Activated gamma-delta T cell treated with Interleukin-2 at 50 U/mL for 16 hours (primary cell): Measurements from ENCODE around the gene HOXC5.

Experiments
- DNase-seq: peaks from one replicate; pipeline ENCODE4 v3.0.0-alpha.2; 2020

HOXC5 gene

DNA sequence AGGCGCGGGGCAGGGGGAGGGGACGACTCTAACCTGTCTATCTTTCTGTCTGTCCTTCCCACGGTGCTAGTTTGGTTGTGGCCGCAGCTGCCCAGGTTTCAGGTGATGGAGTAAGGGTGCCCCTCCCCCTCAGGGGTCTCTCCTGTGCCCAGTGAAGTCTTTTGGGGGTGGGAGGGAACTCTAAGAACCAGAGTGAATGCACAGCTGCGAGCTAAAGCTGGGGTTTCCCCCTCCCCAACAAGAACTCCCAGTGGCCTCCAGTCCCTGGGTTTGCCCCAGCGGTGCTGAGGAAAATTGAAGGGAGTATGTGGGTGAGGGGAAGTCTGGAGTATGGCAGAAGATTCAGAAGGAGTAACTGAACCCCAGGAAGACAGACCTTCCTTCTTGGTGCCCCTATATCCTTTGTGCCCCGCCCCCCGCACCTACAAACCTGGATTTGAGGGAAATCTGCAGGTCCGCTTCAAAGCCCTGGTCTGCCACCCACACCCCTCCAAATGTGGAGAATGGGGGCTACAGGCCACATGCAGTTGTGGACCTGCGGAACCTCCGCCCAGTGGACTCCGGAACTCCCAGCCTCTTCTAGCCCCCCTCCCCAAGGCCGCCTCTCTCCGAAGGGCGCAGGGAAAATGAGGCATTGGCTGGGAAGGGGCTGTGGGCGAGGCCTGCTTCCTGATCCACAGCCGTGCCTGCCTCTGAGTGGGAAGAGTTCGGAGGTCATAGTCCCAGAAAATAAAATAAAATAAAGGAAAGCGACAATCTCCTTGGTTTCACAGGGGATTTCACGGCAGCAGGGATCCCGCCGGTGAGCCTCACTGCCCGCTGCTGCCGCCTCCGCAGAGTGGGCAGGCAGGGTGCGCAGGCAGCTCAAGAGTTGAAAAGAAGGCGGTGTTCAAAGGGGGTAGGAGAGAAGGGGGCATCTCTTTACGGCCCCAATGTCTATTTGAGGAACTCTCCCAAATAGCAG, 36.3 kb upstream of the HOXC5 start:
- DNase-seq, result no peak

DNA sequence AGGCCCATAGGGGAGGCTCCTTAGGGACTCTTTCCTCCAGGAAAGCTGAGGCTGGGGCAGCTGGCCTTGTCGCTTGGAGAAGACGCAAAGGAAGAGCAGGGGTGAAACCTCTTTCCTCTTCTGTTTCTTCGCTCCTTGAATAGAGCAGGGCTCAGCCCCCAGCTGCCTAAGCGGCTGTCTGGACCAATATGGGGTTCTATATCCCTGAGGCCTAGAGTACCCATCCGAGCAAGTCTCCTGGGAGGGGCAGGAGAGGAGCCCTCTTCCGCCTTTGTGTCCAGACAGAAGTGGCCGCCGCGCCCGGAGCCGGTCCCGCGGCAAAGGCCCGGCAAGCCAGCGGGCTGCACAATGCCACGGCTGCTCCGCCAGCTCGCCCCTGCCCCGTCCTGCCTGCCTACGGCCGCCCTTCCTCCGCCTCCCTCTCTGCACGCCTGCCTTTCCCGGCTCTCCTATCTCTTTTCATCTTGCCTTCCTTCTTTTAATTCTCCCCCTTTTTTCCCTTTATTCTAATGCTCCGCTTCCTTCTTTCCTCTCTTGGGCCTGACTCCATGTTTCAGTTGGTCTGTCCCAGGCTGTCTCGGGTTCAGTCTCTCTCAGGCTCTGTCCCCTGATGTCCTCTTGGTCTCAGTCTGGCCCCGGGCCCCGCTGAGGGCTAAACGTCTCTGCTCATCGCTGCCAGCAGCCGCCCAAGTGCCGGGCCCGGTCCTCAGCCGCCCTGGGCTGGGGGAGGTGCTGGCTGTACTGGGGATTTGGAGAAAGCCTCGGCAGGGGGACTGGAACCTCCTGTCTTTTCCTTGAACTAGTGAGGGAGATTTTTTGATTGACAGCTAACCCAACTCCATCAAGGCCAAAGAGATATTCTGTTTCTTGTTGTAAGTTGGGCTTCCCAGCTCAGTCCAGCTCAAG, 35.4 kb upstream of the HOXC5 start:
- no peak for DNase-seq

DNA sequence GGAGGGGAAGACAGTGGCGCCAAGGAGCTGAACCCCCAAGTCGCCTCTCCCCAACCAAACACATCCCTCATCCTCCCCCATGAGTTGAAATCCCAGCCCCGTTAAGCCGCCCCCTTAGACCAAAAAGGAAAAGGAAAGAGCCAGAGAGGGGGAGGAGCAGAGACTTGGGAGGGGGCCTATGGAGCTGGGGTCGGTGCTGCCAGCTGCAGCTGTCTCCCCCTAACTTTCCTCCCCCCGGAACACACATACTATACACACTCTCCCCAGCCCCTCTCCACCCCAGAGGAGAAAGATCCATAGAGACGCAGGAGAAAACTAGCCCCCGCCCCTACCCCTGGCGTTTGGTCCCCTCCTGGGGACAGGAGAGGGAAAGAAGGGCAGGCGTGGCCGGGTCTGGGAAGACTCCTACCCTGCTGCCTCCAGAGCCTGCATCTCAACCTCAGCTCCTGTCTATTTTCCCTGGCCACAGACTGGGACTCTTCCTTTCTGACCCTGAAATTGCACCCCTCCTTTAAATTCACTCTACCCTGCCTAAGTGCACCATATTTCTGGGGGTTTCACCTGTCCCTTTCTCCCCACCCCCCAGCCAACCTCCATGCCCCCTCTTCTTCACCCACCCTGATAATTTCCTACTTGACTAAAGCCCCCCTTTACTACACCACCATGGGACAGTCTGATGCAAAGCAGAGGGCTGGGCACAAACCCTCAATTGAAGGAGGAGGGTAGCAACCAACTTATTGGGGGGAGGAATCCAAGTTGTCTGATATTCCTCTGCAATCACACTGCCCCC, 34.5 kb upstream of the HOXC5 start:
- no peak for DNase-seq

DNA sequence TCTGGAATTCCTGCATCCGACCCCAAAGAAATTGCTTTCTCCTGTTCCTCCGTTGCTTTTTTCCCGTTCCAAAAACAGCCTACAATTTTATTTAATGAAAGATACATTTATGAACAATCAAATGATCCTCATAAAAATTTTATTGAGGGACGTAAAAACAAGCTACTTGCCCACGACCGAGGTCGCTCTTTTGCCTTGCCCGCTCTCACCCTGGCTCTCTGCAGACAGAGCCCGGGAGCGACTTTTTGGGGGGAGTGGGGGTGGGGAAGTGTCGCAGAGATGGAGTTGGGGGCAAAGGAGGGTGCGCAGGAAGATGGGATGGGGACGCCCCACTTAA, 34.0 kb upstream of the HOXC5 start:
- DNase-seq, result no peak

DNA sequence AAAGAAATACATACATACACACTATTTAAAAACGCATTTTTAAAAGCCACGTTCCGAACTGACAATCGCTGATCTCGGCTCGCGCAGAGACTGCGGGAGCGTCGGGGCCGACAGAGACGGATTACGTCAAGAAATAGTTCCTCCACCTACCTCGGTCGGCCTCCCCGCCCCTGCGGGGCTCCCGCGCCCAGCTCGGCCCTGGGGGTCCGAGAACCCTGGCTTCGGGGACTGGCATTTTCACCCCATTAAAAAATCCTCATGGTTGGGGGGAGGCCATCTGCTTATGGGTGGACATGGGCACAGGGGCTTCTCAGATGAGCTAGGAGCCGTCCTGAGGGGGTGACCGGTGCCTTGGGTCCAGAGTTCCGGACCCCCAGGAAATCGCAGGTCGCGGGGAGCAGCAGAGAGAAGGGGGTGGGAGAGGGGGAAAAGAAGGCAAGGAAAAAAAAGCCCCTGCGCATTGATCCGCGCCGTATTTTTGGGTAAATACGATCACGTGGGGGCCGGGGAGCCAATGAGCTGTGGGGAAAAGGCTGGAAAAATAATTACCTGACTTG, 33.2 kb upstream of the HOXC5 start:
- DNase-seq, result no peak

DNA sequence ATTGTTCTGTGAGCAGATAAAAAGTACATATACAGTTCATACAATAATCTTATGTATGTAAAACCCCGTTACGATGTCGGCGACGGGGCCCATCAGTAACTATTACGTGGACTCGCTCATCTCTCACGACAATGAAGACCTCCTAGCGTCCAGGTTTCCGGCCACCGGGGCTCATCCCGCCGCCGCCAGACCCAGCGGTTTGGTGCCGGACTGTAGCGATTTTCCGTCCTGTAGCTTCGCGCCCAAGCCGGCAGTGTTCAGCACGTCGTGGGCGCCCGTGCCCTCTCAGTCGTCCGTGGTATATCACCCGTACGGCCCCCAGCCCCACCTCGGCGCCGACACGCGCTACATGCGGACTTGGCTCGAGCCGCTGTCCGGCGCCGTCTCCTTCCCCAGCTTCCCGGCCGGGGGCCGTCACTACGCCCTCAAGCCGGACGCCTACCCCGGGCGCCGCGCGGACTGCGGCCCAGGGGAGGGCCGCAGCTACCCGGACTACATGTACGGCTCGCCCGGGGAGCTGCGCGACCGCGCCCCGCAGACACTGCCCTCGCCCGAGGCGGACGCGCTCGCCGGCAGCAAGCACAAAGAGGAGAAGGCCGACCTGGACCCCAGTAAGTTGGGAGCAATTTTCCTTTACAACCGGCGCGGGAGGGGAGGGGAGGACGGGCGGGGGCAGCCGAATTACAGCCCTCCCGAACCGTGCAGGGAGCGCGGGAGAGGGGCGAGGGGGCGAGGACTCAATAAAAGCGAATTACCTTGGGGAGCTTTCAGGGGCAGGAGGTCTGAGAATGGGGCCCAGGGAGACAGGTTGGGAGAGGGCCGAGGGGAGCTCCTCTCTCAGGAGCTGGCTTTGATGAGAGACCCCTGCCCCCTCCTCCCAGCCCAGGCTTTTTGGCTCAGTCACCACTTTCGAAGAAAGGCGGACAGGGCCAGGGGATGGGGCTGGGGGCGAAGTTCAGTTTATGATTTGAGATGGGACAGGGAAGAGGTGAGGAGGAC, 32.4 kb upstream of the HOXC5 start, which contains the start of gene HOXC9:
TSS of gene HOXC9 (plus strand) at position 46 of the 999 bp plus-strand sequence. CDS start at position 74, 28 bp downstream.
- DNase-seq, result no peak

DNA sequence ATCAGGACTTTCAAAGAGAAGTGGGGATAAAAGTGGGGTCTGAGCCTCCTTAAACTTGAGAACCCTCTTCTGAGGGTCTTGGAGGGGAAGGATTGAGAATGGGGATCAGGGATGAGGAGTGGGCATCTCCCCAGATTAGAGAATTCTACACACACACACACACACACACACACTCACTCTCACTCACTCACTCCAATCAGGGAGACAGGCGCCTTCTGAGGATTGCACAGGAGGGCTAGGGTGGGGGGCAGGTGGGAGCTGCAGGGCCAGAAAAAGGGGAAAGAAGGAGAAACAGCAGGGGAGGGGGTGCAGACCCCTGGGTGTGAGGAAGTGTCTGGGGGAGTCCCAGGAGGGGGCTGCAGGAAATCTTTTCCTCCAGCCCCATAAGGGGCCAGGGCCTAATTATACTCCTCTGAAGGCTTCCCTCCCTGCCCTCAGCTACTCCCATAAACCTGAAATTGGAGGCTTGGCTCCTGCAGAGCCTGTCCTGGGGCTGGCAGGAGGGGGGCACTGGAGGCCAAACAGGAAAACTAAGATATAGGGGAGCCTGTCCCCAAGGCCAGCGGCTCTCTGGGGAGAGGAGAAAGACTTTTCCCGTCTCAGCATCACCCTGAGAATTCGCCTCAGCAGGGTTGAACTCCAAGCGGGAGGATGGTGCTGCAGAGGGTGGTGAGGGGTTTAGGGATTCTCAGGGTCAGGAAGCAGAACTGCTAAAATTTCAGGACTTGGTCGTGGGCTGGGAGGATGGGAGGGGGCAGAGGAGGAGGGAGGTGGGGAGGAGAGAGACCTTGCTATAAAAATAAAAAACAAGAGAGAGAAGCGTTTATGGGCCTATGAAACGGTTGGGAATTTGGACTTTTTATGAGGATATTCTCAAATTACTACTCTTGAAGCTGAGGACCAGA, 31.3 kb upstream of the HOXC5 start:
- no peak for DNase-seq

DNA sequence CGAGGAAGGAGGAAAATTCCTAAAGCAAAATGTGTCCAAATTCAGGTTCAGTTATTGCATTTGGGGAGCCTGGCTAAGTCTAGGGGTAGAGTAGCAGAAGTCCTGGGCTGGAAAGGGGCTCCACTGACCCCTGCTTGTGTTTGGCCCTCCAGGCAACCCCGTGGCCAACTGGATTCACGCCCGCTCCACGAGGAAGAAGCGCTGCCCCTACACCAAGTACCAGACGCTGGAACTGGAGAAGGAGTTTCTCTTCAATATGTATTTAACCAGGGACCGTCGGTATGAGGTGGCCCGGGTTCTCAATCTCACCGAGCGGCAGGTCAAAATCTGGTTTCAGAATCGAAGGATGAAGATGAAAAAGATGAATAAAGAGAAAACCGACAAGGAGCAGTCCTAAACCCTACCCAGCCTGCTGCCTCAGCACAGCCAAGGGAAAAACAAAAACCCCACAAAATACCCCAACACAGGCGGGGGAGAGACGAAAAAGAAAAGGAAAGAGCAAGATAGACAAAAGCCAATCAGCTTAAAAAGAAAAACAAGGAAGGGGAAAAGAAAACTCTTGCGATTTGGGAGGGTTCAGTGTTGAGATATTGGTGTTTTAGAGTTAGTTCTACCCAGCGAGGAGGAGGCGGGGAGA, 30.5 kb upstream of the HOXC5 start:
- DNase-seq, result no peak

DNA sequence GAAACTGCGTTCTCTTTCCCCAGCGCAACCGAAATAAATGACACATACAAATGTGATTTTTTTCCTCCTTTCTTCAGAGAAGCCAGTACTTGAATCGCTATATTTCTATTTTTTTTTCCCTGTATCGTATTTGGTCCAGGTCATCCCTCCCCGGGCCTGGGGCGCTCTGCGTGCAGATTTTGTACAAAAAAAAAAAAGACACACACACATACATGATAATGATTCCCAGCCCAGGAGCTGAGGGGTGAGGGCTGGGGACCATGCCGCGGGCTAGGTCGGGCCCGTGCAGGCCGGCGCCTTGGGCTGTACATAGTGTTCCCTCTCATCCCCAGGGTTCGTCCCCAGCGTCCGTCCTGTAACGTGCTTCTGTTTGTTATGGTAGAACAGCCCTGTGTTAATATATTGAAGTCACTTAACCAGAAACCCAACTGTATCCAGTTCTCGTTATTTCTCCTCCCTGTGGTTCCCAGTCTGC, 29.9 kb upstream of the HOXC5 start:
- DNase-seq, result no peak

DNA sequence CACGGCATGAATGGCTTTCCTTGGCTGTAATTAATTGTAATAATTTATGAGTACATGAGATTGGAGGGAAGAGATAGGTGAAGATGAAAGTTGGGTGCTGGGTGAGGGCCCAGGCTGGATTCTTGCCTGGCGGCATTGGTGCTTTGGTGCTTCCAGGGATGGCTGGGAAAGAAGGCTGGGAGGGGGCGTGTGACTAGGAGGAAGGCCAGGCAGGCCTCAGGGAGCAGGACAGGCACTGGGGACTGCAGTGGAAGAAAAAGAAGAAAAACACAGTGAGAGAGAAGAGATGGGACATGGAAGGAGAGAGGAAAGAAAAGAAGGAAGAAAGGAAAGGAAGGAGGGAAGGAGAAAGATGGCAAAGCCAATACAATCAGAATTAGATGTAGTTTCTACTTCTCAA, 29.2 kb upstream of the HOXC5 start:
- DNase-seq, result no peak

DNA sequence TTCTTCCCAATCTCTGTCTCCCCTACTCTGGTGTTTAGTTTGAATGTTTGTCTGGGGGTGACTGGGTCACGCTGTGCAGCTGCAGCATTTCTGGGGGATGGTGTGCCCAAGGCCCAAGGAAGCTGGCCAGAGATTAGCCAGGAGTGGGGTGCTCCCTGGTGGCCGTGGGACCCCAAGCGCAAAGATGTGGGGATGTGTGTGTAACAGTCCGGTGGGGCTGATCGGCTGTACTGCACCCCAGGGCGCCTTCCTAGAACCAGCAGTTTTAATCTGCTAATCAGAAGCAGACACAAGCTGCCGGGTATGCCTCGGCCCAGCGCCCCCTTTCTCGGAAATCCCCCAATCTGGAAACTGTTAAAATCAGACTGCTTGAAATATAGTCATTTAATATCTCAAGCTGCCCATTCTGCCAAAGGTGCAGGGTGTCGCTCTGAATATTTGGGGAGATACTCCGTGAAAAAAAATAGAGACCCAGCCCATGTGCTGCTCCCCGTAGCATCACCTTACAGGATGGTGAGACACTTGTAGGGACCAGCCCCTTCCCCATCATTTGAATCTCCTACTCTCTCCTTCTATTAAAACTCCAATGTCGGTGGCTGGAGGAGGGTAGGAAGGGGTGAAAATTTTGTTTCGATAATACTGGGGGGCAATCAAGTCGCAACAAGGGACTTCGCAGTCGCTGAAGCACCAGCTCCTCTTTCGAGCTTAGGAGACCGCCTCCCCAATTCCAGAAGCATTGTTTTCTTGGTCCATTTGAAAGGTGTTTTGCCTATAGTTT, 28.6 kb upstream of the HOXC5 start:
- no peak for DNase-seq

DNA sequence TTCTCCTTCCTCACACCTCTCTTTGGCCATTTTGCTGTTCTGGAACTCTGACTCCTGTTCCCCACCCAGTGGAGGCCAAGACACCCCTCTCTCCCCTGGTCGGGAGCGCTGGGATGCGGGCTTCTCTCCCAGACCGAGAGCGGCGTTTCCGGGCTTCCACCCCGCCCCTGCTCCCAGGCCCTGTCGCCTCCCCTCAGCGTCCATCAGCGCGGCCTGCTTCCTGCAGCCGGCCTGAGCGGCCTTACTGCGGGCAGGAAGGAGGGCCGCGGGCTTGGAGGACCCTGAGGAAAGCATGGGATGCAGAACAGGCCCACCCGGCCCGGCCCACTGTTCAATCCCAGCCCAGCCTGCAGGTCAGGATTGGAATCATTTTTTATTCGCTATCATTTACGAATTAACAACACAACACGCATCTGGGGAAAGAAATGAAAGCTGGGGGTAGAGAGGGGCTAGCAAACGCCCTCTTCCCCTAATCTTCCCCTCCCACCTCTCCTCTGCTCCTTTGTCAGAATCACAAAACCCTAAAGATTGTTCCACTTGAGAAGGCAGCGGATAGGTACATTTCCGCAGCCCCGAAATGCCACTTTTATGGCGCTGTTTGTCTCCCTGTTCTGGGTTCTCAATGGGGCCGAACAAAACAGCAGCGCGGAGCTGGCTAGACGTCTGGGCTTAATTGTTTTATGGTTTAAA, 27.9 kb upstream of the HOXC5 start:
- DNase-seq, result no peak

DNA sequence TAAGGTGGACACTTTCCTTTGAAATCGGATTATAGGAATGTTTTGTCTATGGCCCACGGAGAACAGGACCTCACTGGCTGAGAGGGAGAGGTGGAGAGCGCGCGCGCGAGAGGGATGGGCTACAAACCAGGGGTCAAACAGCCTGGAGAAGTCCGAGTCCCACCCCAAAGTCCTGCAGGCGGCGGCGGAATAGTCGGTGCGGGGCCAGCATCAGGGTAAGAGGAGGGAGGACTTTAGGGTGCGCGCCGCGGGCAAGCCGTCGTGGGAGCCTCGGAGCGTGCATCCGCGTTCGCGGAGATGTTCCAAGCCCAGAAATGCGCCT, 27.4 kb upstream of the HOXC5 start:
- no peak for DNase-seq

DNA sequence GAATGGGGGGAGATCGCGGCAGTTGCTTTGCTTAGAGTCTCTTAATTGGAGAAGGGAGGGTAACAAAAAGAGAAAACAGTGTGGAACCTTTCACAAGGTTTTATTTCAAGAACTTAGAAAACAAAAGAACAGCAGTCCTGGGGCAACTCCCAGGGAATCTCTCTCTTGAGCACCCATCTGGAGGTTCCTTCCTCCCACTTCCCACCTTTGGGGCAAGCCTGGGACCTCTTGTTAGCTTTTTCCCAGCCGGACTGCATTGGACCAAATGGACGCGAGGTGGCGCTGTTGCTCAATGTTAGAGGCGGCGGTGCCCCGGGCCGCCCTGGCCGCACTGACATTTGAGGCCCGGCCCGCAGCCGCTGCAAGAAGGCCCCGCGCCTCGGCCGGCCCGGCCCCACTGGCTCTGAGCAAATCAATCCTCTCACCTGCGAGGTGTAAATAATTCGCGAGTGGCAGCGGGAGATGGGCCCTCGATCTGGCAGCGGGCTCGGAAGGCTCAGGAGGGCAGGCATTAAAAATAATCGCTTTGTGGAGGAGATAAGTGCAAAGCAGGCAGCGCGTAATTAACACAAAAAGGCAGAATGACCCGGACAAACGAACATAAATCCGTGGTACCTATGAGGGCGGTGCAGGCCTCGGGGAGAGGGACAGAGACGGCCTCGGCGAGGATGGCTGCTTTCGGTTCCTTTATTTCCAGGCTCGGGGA, 26.8 kb upstream of the HOXC5 start:
- DNase-seq, result peak; percentile 84

DNA sequence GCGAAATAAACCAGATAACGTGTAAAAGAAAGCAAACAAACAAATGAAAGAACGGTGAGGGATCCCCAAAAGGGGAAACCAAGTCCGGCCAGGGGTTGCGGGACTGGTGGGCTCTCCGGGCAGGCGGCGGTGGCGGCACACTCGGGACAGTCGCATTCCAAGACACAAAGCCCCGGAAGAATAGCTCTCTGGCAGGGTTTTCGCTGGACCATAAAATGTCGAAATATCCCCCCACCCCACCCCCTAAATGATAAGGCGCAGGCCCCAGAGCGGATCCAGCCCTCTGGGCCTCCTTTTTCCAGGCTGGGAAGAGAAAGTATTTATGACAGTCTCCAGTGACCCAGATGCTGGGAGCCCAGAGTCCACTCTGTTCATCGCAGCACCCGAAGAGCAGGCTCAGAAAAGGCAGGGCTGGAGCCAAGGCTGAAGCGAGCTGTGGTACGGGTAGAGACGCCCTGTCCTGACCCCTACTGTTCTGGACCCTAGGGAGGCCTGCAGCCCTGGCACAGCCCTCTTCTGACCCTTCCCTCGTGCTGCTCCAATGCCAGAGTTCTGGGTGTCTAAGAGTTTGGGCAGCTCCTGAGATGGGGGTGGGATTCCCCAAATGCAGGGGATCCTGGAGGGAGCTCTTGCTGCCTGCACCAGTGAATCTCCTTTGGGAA, 26.2 kb upstream of the HOXC5 start:
- no peak for DNase-seq

DNA sequence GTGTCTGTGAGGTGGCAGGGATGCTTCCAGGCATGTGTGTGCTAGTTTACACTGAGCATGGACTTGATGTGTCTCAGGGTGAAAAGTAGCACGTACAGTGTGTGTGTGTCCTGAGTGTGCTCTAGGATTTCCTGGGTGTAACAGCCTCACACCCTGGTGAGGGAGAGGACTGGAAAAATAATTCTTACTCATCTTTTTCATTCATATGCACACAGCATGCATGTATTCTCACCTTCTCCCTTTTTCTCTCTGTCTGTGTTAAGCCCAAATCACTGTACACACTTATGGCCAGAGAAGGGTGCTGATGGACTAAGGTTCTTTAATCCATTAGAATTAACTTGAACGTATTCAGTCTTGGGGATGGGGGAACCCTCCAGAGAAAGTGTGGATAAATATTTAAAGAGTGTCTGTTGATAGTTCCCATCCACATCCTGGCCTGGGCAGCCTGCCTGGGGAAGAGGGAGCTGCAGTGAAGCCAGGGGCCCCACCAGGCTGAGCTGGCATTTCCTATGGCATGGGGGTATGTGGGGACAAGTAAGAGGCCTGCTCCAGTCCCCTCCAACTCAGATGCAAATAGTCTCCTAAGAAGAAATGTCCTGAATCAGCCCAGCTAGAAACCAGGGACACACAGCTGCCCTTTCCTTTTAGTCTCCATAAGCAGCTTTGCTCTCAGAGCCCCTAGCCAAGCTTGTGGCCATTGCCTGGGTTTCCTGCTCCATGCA, 25.2 kb upstream of the HOXC5 start:
- no peak for DNase-seq

DNA sequence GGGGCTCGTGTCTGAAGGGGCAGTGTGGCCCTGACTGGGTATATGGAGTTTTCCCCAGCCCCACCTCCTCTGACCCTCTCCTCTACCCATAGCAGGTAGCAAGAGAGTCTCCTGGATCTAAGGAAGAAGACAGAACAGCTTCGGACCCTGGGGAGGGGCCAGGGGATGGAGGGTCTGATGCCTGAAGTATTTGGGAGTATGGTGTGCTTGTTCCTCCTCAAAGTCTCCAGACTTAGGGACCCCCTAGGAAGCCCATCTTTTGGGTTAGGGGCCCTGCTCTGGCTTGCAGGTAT, 24.6 kb upstream of the HOXC5 start:
- no peak for DNase-seq
